PC-3 (cell line): ENCODE data around the gene KRTAP12-2. TPM values are rescaled to one million over a fixed set of nuclear protein-coding genes. Genes with fewer than 3 reads are reported as not detected.

ENCODE experiments used
- ATAC-seq: fragments of 200-7000 bp; cut with Tn5 transposase; 2 replicates; pipeline ENCODE4 v1.9.1; 2020; ENCODE audit warnings: mild to moderate bottlenecking, moderate library complexity
- BruUV-seq: library from RNA; stranded (reverse); fragments of 400-500 nt; replicated peaks from 2 replicates; lab custom pipeline; 2021; lab: Mats Ljungman, UMichigan
- CTCF ChIA-PET: fragments of 300-600 bp; sonication (Branson Sonifier 250); formaldehyde crosslinking; loops from one replicate; lab custom pipeline; 2022; ENCODE audit warnings: antibody characterized with exemption; lab: Charles Lee
- POLR2A ChIA-PET: fragments of 300-600 bp; sonication (Branson Sonifier 250); formaldehyde crosslinking; loops from one replicate; lab custom pipeline; 2022; ENCODE audit warnings: antibody characterized with exemption; ENCODE audit not compliant: unreplicated experiment; lab: Charles Lee
- DNase-seq: peaks from one replicate; pipeline ENCODE4 v3.0.0-alpha.2; 2015
- H2AFZ ChIP-seq: fragments of 300-600 bp; sonication (generic); 2 replicates; pipeline ENCODE4 v1.6.0; 2016; ENCODE audit warnings: antibody characterized with exemption, low read length
- H3F3A ChIP-seq: fragments of 300-600 bp; sonication (generic); one replicate; pipeline ENCODE4 v1.6.0; 2017; ENCODE audit warnings: antibody characterized with exemption, low read length, control low read depth, mild to moderate bottlenecking; ENCODE audit not compliant: unreplicated experiment
- H3K27ac ChIP-seq: fragments of 300-600 bp; sonication (generic); 2 replicates; pipeline ENCODE4 v1.5.1; 2016; ENCODE audit warnings: mild to moderate bottlenecking, low read length
- H3K27me3 ChIP-seq: fragments of 300-600 bp; sonication (generic); 2 replicates; pipeline ENCODE4 v1.6.1; 2016; ENCODE audit warnings: low read length, mixed read lengths
- H3K36me3 ChIP-seq: fragments of 300-600 bp; sonication (generic); 2 replicates; pipeline ENCODE4 v1.6.1; 2016; ENCODE audit warnings: low read depth, mixed run types, low read length, mixed read lengths
- H3K4me1 ChIP-seq: fragments of 300-600 bp; sonication (generic); 2 replicates; pipeline ENCODE4 v1.5.1; 2016; ENCODE audit warnings: low read length; ENCODE audit not compliant: insufficient read depth
- H3K4me2 ChIP-seq: fragments of 300-600 bp; sonication (generic); 2 replicates; pipeline ENCODE4 v1.6.0; 2016; ENCODE audit warnings: low read length
- H3K4me3 ChIP-seq: fragments of 300-600 bp; sonication (generic); 2 replicates; pipeline ENCODE4 v1.5.1; 2016; ENCODE audit warnings: mild to moderate bottlenecking, low read length, mixed read lengths
- H3K79me2 ChIP-seq: fragments of 300-600 bp; sonication (generic); 2 replicates; pipeline ENCODE4 v1.6.1; 2017; ENCODE audit warnings: low read length, mixed read lengths
- H3K9ac ChIP-seq: fragments of 300-600 bp; sonication (generic); 2 replicates; pipeline ENCODE4 v1.6.0; 2016; ENCODE audit warnings: mild to moderate bottlenecking, low read length
- H3K9me2 ChIP-seq: fragments of 300-600 bp; sonication (generic); replicated peaks from 2 replicates; pipeline ENCODE4 v1.6.1; 2016; ENCODE audit warnings: mixed run types, low read length, mixed read lengths
- H3K9me3 ChIP-seq: fragments of 300-600 bp; sonication (generic); 2 replicates; pipeline ENCODE4 v1.6.1; 2016; ENCODE audit warnings: low read length, mixed read lengths
- H4K20me1 ChIP-seq: fragments of 300-600 bp; sonication (generic); 2 replicates; pipeline ENCODE4 v1.6.1; 2016; ENCODE audit warnings: low read length, mixed read lengths
- EZH2 ChIP-seq: fragments of 300-600 bp; sonication (generic); IDR thresholded peaks from one replicate; pipeline ENCODE4 v1.6.1; 2017; ENCODE audit warnings: antibody characterized with exemption, mild to moderate bottlenecking, low read length; ENCODE audit not compliant: unreplicated experiment
- EZH2phosphoT487 ChIP-seq: fragments of 300-600 bp; sonication (generic); IDR thresholded peaks from 2 replicates; pipeline ENCODE4 v1.6.1; 2018; ENCODE audit warnings: mild to moderate bottlenecking, antibody characterized with exemption, low read length, borderline replicate concordance
- intact Hi-C: fragments of 100-400 bp; cut with micrococcal nuclease; formaldehyde crosslinking; loops from 2 replicates; pipeline ENCODE4 v1.9.0; 2023
- total RNA-seq: library from RNA; depleted of rRNA; stranded (reverse); fragments of >200 nt; gene quantifications from 2 replicates; pipeline ENCODE4 v1.2.3, GENCODE V29; 2014
- TF ChIP-seq, protein P1 (sequence below): fragments of 300-600 bp; sonication (generic); conservative IDR thresholded peaks from 2 replicates; pipeline ENCODE4 v1.5.1; 2017; ENCODE audit warnings: antibody characterized with exemption, low read depth, mild to moderate bottlenecking, low read length

The KRTAP12-2 gene
- total RNA-seq, 1 experiment from 2014 or later = not detected

- Histone ChIP-seq H3K9me3 (0 out of 2 replicates have a peak, but pooled peaks cover 7% of the 10 kb centered on the region), H3K4me2 (no peak within 1 kb of the TSS), H3K4me1 (no peaks in the 10 kb centered on the region), H3F3A (no peaks in the 10 kb centered on the region), H4K20me1 (no peaks in the 10 kb centered on the region), H2AFZ (no peak within 1 kb of the TSS), H3K9ac (no peak within 1 kb of the TSS), H3K27ac (no peak within 1 kb of the TSS), H3K4me3 (no peak within 1 kb of the TSS), H3K9me2 (no peaks in the 10 kb centered on the region), H3K27me3 (no peaks in the 10 kb centered on the region), H3K79me2 (no peaks in the 10 kb centered on the region), H3K36me3 (no peaks in the 10 kb centered on the region)
- ATAC-seq (no peak), DNase-seq (no peak)
- intact Hi-C loops = no loop called here
- CTCF ChIA-PET = no interaction called here
- TF ChIP-seq EZH2 (no peak), EZH2phosphoT487 (no peak)
- TF ChIP-seq, protein P1, sequence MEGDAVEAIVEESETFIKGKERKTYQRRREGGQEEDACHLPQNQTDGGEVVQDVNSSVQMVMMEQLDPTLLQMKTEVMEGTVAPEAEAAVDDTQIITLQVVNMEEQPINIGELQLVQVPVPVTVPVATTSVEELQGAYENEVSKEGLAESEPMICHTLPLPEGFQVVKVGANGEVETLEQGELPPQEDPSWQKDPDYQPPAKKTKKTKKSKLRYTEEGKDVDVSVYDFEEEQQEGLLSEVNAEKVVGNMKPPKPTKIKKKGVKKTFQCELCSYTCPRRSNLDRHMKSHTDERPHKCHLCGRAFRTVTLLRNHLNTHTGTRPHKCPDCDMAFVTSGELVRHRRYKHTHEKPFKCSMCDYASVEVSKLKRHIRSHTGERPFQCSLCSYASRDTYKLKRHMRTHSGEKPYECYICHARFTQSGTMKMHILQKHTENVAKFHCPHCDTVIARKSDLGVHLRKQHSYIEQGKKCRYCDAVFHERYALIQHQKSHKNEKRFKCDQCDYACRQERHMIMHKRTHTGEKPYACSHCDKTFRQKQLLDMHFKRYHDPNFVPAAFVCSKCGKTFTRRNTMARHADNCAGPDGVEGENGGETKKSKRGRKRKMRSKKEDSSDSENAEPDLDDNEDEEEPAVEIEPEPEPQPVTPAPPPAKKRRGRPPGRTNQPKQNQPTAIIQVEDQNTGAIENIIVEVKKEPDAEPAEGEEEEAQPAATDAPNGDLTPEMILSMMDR = no peak
- POLR2A ChIA-PET = no interaction called here
- no TSS peak for BruUV-seq
Measured at GRCh38 chr21:44637018-44637850, 29.5 kb downstream of the KRTAP12-2 start, which contains the start of gene KRTAP10-10. TSS of gene KRTAP10-10 (plus strand) at chr21:44637356. CDS start at chr21:44637418, 62 bp downstream.

- no peaks in the 10 kb centered on the region for H3K27me3 ChIP-seq
- 0 out of 2 replicates have a peak, but pooled peaks cover 7% of the 10 kb centered on the region for H3K9me3 ChIP-seq
- no peak for DNase-seq
- CTCF ChIA-PET = no interaction called here
- TF ChIP-seq, protein P1 = no peak
- TF ChIP-seq EZH2 (no peak), EZH2phosphoT487 (no peak)
- H3K4me3 ChIP-seq = no peak overlapping the region
- no peaks in the 10 kb centered on the region for H3K4me1 ChIP-seq
- no peak overlapping the region for H3K9ac ChIP-seq
- no peak overlapping the region for H3K4me2 ChIP-seq
- no peak overlapping the region for H3K27ac ChIP-seq
- no peaks in the 10 kb centered on the region for H3K9me2 ChIP-seq
- POLR2A ChIA-PET = no interaction called here
- no peak overlapping the region for H2AFZ ChIP-seq
- intact Hi-C loops = no loop called here
- H3K79me2 ChIP-seq = no peaks in the 10 kb centered on the region
- no TSS peak for BruUV-seq
- no peak for ATAC-seq
- no peaks in the 10 kb centered on the region for H3F3A ChIP-seq
- H3K36me3 ChIP-seq = no peaks in the 10 kb centered on the region
- H4K20me1 ChIP-seq = no peaks in the 10 kb centered on the region
Measured at GRCh38 chr21:44636209-44637017, 30.3 kb downstream of the KRTAP12-2 start.
